ENCODE data around the gene INTS2. TPM values are rescaled to one million over a fixed set of nuclear protein-coding genes. Genes with fewer than 3 reads are reported as not detected.

Gene INTS2
- total RNA-seq, 3 donors from 2014 or later (not counting 1 experiment from before 2014, with no cell fraction given): 14.2 to 21.0 (median 14.6) TPM

DNA sequence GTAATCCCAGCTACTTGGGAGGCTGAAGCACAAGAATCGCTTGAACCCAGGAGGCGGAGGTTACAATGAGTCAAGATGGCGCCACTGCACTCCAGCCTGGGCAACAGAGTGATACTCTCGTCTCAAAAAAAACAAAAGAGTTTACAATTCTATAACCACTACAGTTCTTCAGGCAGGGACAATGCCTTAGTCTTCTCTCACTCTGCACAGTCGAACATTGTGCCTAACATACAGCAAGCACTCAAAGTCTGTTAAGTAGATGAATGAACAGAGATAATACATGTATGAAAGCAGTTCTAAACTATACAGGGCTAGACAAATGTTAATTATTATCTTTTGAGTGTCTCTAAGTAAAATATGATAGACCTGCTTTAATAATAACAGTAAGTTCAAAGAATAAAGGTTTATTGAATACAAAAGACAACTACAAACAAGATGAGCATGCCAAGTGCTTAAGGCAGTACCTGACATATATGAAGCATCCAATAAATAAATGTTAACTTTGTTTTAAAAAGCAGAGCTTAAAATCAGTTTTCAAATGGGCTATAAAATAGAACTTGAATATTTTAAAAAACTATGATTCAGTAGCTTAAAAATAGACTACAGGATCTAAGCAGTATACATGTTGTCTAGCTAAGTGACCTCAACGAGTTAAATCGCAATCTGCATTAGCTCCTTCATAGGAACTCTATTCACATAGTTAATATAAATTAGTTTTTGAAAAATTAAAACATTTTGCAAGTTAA is 19.3 kb downstream of the INTS2 start:
- Histone ChIP-seq H3K4me1 (ENCODE audit: control insufficient read depth, insufficient read depth, low read length) (peaks cover 6% of the 10 kb centered on the region), H3K36me3 (ENCODE audit: control insufficient read depth, insufficient read depth, low read length) (peaks cover 39% of the 10 kb centered on the region), H3K9me3 (ENCODE audit: control insufficient read depth, insufficient read depth, low read length) (no peaks in the 10 kb centered on the region), H3K27ac (ENCODE audit: low read length) (no peak overlapping the region), H3K4me3 (ENCODE audit: low read length) (no peak overlapping the region), H3K27me3 (ENCODE audit: control insufficient read depth, insufficient read depth, low read length) (no peaks in the 10 kb centered on the region)
- ATAC-seq (no peak), DNase-seq (no peak)
- TF ChIP-seq, protein P1, sequence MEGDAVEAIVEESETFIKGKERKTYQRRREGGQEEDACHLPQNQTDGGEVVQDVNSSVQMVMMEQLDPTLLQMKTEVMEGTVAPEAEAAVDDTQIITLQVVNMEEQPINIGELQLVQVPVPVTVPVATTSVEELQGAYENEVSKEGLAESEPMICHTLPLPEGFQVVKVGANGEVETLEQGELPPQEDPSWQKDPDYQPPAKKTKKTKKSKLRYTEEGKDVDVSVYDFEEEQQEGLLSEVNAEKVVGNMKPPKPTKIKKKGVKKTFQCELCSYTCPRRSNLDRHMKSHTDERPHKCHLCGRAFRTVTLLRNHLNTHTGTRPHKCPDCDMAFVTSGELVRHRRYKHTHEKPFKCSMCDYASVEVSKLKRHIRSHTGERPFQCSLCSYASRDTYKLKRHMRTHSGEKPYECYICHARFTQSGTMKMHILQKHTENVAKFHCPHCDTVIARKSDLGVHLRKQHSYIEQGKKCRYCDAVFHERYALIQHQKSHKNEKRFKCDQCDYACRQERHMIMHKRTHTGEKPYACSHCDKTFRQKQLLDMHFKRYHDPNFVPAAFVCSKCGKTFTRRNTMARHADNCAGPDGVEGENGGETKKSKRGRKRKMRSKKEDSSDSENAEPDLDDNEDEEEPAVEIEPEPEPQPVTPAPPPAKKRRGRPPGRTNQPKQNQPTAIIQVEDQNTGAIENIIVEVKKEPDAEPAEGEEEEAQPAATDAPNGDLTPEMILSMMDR (IDR thresholded peaks at IDR 0.05): no peak
- Mint-ChIP-seq H3K27me3 (ENCODE audit: low read depth in 2 of 2) (no peaks in the 10 kb centered on the region), H3K4me3 (no peak overlapping the region), H3K9me3 (no peaks in the 10 kb centered on the region), H3K4me1 (peaks cover 0 to 8% of the 10 kb centered on the region in 2 donors), H3K27ac (no peak overlapping the region), H3K36me3 (peaks cover 12% of the 10 kb centered on the region)
- intact Hi-C loops (cut with micrococcal nuclease): no loop called here
- WGBS (ENCODE audit: insufficient coverage): 97% methylated on average over 4 of the region's 7 CpGs

GRCh38 chr17:61907361-61907760 is 20.4 kb downstream of the INTS2 start:
- no peak for ATAC-seq
- Mint-ChIP-seq H3K27ac (no peak overlapping the region), H3K36me3 (peaks cover 16% of the 10 kb centered on the region), H3K4me3 (no peak overlapping the region), H3K9me3 (no peaks in the 10 kb centered on the region), H3K4me1 (peaks cover 0 to 12% of the 10 kb centered on the region in 2 donors), H3K27me3 (ENCODE audit: low read depth in 2 of 2) (no peaks in the 10 kb centered on the region)
- DNase-seq: no peak
- intact Hi-C loops (cut with micrococcal nuclease): no loop called here
- H3K4me1 ChIP-seq (ENCODE audit: control insufficient read depth, insufficient read depth, low read length): peaks cover 6% of the 10 kb centered on the region
- no peak overlapping the region for H3K4me3 ChIP-seq (ENCODE audit: low read length)
- H3K27ac ChIP-seq (ENCODE audit: low read length): no peak overlapping the region
- peaks cover 41% of the 10 kb centered on the region for H3K36me3 ChIP-seq (ENCODE audit: control insufficient read depth, insufficient read depth, low read length)
- TF ChIP-seq, protein P1 (IDR thresholded peaks at IDR 0.05): no peak
- no peaks in the 10 kb centered on the region for H3K9me3 ChIP-seq (ENCODE audit: control insufficient read depth, insufficient read depth, low read length)
- WGBS (ENCODE audit: insufficient coverage): 98% methylated on average over 4 of the region's 5 CpGs
- H3K27me3 ChIP-seq (ENCODE audit: control insufficient read depth, insufficient read depth, low read length): no peaks in the 10 kb centered on the region

GRCh38 chr17:61904094-61904710 is 23.6 kb downstream of the INTS2 start:
- peaks cover 8% of the 10 kb centered on the region for H3K36me3 Mint-ChIP-seq
- H3K27ac Mint-ChIP-seq: peak overlapping the region; percentile 85 to 87
- H3K9me3 ChIP-seq (ENCODE audit: control insufficient read depth, insufficient read depth, low read length): no peaks in the 10 kb centered on the region

More at GRCh38 chr17:61904094-61904710, 23.6 kb downstream of the INTS2 start:
- no peaks in the 10 kb centered on the region for H3K9me3 Mint-ChIP-seq
- Histone ChIP-seq H3K27me3 (ENCODE audit: control insufficient read depth, insufficient read depth, low read length) (no peaks in the 10 kb centered on the region), H3K27ac (ENCODE audit: low read length) (peak overlapping the region; percentile 64), H3K4me3 (ENCODE audit: low read length) (peak overlapping the region; percentile 20), H3K36me3 (ENCODE audit: control insufficient read depth, insufficient read depth, low read length) (peaks cover 30% of the 10 kb centered on the region), H3K4me1 (ENCODE audit: control insufficient read depth, insufficient read depth, low read length) (peaks cover 6% of the 10 kb centered on the region)
- DNase-seq (peak in 1 of 2 donors; percentile 75), ATAC-seq (peak; percentile 83 to 97 (median 83))
- intact Hi-C loops (cut with micrococcal nuclease): no loop called here
- H3K4me3 Mint-ChIP-seq: peak overlapping the region; percentile 59
- 37% methylated on average over 4 of the region's 5 CpGs for WGBS (ENCODE audit: insufficient coverage)
- TF ChIP-seq, protein P1 (IDR thresholded peaks at IDR 0.05): no peak
- peaks cover 0 to 12% of the 10 kb centered on the region in 2 donors for H3K4me1 Mint-ChIP-seq
- H3K27me3 Mint-ChIP-seq (ENCODE audit: low read depth in 2 of 2): no peaks in the 10 kb centered on the region
